Activated T-helper 1 cell treated with anti-CD3 and anti-CD28 coated beads, Interleukin-2, amount 50 U/mL, for 16 hours (primary cell): ENCODE data around the gene POMP.
"Not testable (repeated sequence)": the region's sequence is repeated elsewhere in the genome, so short reads cannot be mapped to it uniquely, and the experiment has no call there.

ENCODE experiments used
- DNase-seq, 2 donors: peaks; one replicate each; pipeline ENCODE4 v3.0.0-alpha.2; 2020; ENCODE audit warnings: low read depth in 1 of 2, low spot score in 1 of 2

The POMP gene

DNA sequence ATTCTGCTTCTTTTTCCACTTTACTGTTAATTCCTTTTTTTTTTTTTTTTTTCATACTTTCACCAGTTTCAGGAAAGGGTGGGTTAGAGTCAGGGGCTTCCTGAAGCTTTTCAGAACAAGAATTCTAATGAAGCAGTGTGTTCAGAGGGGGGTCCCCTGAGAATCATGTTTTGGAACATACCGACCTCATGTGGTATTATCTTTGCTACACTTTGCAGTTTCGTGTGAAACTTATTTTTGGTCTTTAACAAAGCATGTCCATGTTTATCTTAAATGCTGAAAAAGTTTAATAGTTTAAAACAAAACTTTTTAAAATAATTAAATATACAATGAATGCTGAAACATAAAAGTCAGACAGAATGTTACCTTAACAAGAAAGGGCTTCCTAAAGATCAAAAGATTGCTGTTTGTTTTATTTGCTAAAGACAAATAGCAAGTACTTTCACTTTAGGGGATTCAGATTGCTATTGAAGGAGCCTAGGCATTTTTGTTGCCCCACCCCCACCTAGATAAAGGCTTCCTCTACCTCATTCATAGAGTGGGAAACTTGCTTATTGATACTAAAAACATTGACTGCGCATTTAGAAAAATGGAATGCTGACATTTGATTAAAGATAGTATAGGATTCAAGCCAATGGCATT lies 21.1 kb upstream of the POMP start:
- no peak for DNase-seq

DNA sequence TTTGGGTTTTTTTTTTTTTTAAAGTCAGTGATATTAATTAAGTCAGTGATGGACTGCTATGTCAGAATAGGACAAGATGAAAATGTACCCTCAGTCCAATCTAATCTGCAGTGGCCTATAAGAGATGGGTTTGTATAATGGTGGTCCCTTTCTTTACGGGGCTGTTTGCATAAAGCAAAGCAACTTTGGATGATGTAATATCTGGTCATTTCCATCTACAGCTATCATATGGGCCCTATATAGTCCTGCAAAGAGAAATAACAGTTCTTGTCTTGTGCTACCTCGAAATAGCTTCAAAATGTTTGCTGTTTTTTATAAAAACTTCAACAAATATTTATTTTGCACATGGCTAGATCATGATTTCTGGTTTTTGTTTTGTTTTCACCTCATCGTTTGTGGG lies 20.2 kb upstream of the POMP start:
- DNase-seq = no peak

DNA sequence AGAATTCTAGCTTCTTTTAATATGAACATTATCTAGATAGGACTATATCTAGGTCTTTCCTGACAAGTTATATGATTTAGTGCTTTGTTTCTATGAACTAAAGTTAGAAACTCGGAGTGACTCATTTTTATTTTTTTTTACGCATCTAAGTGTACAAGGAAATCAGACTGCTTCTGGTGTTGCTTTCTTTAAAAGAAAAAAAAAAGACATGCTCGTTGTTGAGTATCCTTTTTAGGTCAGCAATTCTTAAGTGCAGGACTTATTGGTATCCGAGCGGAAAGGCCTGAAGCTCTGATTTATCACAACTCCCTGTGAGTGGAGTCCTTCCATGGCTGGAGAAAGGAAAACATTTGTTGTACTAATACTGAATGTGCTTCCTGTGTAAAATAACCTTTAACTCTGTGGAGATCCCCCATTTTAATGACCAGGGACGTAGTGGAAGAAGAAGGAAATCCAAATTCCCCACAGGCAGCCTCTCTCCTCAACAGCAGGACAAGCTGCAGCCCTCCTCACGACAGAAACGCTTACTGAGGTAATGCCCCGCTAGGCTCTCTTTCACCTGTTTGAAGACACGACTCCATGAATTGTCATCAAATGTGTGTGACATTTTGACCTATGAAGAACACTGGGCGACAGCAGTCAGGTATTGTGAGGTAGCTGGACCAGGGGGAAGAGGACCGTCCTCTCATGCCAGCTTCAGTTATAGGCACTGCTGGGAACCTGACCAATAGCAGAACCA lies 17.9 kb upstream of the POMP start:
- DNase-seq = no peak

DNA sequence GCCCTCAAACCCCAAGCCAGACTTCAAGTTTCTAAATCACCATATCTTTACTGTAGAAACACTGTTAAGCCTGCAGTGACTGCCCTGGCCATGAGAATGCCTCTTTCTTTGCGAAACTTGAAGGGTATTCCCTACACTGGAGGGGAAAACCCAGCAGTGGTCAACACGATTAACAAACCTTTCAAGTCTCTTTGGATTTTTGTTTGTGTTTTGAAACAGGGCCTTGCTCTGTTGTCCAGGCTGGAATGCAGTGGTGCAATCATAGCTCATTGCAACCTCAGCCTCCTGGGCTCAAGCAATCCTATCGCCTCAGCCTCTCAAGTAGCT lies 17.4 kb upstream of the POMP start:
- DNase-seq = no peak

DNA sequence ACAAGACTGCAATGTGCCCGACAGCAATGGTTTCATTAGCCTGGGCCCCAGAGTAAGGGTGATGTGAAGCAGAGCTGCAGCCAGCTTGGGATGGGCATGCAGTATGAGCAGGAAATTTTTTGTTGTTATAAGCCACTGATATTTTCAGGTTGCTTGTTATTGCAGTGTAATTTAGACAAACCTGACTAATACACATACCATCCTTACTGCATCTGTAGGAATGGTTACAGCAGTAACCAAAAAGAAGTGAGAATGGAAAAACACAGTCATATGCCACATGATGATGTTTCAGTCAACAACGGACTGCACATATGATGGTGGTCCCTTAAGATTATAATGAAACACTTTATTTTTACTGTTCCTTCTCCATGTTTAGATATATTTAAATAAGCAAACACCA lies 8.6 kb upstream of the POMP start:
- DNase-seq = no peak

DNA sequence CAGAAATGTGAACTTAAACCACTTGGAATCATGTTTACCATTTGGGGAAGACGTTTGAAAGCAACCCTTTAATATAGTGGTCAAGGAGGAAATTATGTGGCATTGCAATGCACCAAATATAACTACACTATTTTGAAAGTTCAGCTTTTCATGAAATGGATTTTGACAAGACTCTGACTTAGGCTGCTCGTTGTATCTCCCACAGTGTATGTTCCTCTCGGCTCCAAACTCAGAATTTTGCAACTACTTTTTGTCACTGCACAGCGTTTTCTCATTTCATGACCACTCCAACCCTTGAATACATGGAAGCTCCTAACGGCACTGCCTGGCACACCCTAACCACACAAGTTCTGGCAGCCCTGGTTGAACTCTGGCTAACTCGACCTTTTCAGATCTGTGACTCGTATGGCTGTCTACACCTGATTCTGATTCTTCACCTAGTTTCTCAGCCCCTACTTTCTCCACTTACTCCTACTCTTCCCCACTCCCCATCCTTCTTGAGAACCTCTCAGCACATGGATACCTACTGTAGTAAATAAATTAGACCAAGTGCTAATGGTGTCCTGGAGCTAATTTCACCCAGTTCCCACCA lies 7.0 kb upstream of the POMP start:
- no peak for DNase-seq

DNA sequence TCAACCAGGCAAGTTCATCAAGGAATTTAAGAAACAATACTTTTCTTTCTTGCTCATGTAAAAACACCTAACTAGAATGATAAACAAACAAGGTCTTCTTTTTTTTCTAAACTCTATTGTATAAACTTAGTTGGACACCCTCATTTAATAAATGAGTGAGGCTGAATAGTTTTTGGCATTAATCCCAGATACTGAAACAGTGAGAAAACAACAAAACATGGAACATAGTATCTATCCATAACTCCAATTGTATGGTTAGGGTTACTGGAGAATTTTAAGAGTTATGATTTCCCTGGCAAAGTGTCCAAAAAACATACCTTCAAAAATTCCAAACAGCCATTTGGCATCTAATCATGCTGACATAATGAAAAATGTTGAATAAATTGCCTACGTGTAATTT lies 5.8 kb upstream of the POMP start:
- no peak for DNase-seq

DNA sequence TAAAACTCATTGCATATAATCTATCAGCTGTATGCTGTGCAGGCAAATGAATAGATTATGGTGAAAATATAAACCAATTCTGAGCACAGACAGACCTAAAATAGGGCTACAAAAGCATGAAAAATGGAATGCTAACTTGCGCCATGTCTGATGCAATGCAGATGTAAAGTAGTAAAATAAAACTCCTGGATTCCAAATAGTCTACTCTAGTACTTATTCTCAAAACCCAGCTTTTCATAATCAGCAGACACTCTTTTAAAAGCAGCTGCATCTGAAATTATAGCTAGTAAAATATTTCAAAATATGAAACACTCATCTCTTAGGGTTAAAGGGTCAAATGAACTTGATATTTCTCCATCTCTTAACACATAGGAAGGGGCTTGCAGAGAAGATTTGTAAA lies 4.7 kb upstream of the POMP start:
- no peak for DNase-seq

DNA sequence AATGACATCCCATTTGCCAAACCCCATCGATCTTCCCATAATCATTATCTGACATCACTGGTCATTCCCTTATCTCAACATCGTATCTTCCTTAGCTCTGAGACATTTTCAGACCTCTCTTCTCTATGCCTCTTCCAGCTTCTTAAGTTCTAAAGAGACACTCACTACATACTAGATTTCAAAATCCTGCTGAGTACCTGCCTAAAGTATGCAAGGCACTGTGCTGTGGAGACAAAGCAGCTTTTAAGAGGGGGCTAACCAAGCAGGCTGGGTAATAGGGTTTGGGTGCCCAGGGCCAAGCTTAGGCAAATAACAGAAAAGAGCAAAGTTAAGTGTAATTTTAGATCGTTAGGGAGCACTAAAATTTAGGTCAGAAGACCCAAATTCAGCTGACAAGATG lies 3.4 kb upstream of the POMP start:
- no peak for DNase-seq

DNA sequence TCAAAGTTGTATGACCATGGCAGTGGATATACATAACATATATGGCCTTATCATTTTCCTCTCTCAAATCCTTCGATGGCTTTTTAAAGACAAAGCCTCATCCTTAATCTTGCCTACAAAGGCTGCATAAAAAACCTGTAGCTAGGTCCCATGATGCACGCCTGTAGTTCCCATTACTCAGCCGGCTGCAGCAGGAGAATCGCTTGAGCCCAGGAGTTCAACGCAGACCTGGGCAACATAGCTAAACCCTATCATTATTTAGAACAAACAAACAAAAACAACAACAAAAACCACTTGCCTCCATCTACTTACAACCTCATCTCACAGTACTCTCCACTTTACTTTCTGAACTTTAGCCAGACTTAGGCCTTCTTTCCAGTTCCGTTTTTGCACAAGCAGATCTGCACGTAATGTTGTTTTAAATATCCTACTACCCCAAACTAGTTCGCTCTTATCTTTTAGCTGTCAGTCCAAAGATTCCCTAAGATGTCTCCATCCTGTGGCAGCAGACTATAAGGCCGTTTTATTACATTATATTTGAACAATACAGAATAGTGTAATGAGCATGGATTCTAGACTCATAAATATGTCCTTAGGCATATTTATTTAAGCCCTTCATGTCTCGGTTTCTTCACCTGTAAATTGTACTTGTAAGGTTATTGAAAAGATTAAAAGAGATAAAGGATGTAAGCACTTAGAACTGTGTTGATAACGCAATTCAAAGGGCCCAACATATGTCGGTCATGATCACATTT lies 969 bp upstream of the POMP start:
- no peak for DNase-seq

DNA sequence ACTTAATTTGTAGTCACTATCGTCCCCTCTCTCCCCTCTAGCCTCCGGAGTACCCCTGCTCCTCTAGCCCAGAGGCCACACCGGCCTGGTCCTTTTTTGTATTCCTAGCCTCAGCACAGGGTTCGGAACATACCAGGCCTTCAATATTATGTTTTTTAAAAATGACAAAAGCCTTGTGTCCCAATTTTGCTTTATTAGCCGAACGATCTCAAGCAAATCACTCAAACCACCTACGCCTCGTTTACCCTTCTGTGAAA lies 463 bp upstream of the POMP start:
- DNase-seq = no peak

DNA sequence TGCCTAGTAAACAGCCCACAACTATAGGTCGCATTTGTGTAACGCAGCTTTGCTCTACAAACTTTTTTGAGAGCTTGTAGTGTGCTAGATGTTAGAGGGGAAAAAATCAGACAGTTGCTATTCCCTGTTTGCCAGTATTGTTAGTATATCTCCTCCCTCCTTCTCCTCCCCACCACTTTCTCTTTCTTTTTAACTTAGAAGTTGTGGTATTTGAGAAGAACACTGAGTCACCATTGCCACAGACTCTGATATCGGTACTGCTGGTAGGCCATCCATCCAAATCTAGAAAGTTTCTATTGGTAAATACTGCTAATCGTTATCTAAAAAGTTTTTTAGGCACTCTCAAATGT lies 666 bp downstream of the POMP start:
- no peak for DNase-seq

DNA sequence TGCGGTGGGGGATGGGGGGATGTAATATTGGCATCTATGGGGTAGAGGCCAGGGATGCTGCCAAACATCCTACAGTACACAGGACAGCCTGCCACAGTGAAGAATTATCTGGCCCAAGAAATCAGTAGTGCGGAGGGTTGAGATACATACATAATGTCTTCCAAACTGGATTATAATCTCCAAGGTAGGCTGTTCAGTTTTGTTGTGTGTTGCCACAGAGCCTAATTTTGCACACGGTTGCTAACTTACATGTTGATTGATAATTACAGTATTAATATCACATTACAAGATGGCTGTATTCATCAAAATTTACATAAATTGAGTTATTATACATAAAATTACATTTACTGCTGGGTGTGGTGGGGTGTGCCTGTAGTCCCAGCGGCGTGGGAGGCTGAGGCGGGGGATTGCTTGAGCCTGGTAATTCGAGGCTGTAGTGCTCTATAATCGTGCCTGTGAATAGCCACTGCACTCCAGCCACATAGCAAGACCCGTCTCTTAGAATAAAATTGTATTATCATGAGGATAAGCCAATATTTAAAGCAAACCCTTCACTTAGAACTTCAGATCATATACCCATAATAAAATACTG lies 8.1 kb downstream of the POMP start:
- DNase-seq = no peak

DNA sequence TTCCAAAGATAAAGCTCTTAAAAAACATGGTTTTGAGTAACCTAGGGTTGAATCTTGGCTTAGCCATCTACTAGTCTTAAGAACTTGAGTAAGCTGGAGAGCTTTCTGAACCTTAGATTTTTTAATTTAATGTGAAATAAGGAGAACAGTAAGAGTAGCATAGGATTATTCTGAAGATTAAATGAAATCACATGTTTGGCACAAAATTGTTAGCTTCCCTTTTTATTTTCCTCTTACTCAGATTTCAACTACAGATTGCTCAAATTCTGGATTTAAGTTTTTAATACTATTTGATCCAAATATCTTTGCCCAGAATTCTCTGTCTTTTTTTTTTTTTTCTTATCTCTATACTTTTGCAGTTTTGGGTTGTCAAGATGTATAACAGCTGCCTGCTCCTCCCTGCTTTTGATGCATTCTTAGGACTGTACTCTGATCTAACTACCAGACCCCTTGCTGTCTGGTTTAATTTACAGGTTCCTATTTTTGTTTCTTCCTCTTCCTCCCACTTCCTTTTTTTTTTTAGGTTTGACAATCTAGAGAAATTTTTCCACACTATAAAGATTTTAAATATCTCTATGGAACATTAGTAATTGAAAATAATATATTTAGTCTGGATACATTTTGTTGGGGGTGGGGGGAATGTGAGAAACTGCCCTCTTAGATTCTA lies 12.3 kb downstream of the POMP start:
- no peak for DNase-seq

DNA sequence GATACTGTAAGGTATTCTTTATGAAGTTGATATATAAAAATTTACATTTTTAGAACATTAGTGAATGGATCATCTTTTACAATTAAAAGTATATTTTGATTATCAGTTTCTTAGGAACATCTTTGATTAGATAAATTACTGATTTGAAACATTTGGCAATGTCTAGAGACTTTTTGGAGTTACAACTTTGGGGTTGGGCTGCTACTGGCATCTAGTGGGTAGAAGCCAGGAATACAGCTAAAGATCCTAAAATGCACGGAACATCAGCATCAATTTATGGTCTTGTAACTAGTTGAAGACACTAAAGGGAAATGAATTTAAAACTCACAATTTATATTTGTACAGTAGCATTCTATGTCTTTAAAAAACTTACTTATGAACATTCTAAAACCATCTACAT lies 19.9 kb downstream of the POMP start:
- DNase-seq = no peak

DNA sequence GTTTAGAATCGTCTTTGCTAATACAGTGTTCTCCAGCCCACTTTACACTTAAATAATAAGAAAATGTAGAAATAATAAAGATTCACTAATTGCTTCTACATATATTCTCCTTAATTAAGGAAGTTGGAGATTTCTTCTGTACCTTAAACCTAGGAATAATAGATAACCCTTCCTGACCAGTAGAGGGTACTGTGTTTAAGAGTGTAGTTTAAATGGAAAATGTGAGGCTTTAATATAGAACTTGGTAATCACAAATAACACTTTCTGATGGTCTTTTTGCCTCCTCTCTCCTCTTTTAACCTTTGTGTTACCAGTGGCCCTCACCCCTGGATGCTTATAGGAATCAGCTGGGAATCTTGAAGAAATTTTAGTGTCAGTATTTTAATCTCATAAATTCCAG lies 20.7 kb downstream of the POMP start:
- DNase-seq = no peak

DNA sequence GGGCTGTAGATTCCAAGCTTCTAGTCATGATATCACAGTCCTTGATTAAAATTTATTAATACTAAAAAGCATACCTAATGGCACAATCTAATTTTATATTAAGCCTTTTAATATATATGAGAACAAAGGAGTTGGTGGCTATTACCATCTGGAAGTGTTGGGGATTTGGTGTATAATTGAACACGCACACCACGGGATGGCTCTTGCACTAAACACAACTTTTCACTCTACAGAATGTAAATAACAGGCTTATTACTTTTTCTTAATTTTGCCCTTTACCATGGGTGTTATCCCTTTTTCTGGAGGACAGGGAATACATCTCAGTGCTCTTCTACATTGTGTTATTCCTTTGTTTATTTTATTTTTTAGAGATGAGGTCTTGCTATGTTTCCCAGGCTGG lies 21.6 kb downstream of the POMP start:
- DNase-seq = no peak

DNA sequence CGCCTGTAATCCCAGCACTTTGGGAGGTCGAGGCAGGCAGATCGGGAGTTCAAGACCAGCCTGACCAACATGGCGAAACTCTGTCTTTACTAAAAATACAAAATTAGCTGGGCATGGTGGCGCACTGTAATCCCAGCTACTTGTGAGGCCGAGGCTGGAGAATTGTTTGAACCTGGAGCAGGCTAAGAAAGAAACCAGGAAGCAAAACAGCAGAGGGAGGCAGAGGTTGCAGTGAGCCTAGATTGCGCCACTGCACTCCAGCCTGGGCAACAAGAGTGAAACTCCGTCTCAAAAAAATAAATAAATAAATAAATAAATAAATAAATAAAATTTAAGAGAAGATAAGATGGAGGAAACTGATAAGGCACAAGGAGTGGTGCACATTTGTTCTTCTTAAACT lies 24.2 kb downstream of the POMP start:
- not testable (repeated sequence) for DNase-seq

DNA sequence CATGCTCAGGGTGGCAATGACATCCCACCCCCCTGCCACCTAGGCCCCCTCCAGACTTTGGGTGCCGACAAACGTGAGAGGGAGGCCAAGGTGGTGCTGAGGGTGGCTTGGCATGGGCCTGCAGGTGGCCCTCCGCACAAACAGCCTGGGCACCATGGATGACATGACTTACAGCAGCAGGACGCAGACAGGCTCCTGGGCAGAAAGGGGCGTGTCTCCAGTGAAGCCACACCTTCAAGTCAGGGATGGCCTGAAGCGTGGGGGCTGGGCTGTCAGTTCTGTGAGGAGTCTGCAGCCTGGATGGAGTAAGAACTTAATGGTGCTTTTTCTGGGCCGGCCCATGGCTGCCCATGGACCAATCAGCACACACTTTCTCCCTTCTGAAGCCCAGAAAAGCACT lies 25.3 kb downstream of the POMP start:
- DNase-seq = no peak

DNA sequence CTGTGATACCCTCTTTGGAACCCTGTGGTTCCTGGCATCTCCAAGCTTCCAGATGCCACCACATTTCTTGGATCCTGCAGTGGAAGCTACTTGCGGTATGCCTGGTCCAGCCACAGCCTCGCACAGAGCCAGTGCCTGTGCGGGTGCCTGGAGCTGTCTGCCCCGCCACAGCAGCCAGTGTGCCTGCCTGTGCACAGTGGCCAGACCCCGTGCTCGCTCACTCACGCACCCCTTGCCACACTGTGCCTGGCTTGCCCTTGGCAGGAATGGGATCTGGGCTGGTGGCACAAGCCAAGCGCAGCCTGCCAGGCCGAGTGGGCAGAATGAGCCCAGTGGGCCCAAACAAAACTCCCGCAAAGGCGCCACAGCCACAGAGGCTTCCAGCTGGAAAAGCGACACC lies 26.2 kb downstream of the POMP start:
- DNase-seq = no peak

DNA sequence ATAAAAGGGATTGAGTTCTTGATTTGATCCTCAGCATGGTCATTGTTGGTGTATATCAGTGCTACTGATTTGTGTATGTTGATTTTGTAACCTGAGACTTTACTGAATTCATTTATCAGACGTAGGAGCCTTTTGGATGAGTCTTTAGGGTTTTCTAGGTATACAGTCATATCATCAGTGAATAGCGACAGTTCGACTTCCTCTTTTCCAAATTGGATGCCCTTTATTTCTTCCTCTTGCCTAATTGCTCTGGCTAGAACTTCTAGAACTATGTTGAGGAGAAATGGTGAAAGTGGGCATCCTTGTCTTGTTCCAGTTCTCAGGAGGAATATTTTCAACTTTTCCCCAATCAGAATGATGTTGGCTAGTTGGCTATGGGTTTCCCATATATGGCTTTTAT lies 27.0 kb downstream of the POMP start:
- DNase-seq = no peak
